Sigmoid colon (tissue), 4 donors: ENCODE measurements around the gene RPTOR.

Experiments
- CTCF ChIP-seq, 4 experiments: fragments of 450-650 bp in 3 of 4; fragments of 200-600 bp in 1 of 4; IDR thresholded peaks; one replicate each; pipeline ENCODE4 v1.5.1; 2016 to 2019; ENCODE audit warnings: antibody characterized with exemption in 4 of 4, mild to moderate bottlenecking in 3 of 4, moderate library complexity in 2 of 4
- EP300 ChIP-seq, 4 donors: sonication (generic); formaldehyde crosslinking; IDR thresholded peaks; one replicate each; pipeline ENCODE4 v1.6.1; 2017; ENCODE audit warnings: antibody characterized with exemption in 4 of 4
- POLR2A ChIP-seq, 2 donors: fragments of 450-650 bp; IDR thresholded peaks; one replicate each; pipeline ENCODE4 v1.6.1; 2016; ENCODE audit warnings: antibody characterized with exemption in 2 of 2, mild to moderate bottlenecking in 2 of 2, moderate library complexity in 2 of 2
- POLR2AphosphoS5 ChIP-seq, 4 donors: sonication (generic); formaldehyde crosslinking; IDR thresholded peaks; one replicate each; pipeline ENCODE4 v1.6.1; 2017; ENCODE audit warnings: antibody characterized with exemption in 4 of 4

- TF ChIP-seq CTCF (IDR thresholded peaks at IDR 0.05) (no peak), POLR2A (IDR thresholded peaks at IDR 0.05) (no peak), POLR2AphosphoS5 (IDR thresholded peaks at IDR 0.05) (no peak), EP300 (IDR thresholded peaks at IDR 0.05) (no peak)
Measured at GRCh38 chr17:80565343-80566053, 20.9 kb downstream of the RPTOR start.
